B cell (primary cell): ENCODE results near the gene LAMA4. TPM values are rescaled to one million over a fixed set of nuclear protein-coding genes. Genes with fewer than 3 reads are reported as not detected.

Experiments
- ATAC-seq: fragments of 200-7000 bp; cut with Tn5 transposase; one replicate; pipeline ENCODE4 v1.10.0; 2021; ENCODE audit warnings: low read depth, mild to moderate bottlenecking, moderate number of reproducible peaks, moderate library complexity
- CTCF ChIA-PET: fragments of 350-600 bp; sonication (Branson Sonifier 250); formaldehyde crosslinking; loops from one replicate; lab custom pipeline; 2021; ENCODE audit warnings: antibody characterized with exemption, inconsistent platforms; lab: Charles Lee
- POLR2A ChIA-PET: fragments of 350-600 bp; sonication (Branson Sonifier 250); formaldehyde crosslinking; loops from one replicate; lab custom pipeline; 2021; ENCODE audit warnings: antibody characterized with exemption; lab: Charles Lee
- DNase-seq: peaks from one replicate; pipeline ENCODE4 v3.0.0; 2013
- H2AFZ ChIP-seq: 2 replicates; pipeline ENCODE4 v1.6.1; 2012; ENCODE audit warnings: mild to moderate bottlenecking, low read depth, low read length; ENCODE audit not compliant: insufficient read depth, poor library complexity, severe bottlenecking
- H3K27ac ChIP-seq, 2 donors: 1 replicate in 1 of 2; 2 replicates in 1 of 2; pipeline ENCODE4 v1.5.1; 2012 to 2013; ENCODE audit warnings: low read length in 2 of 2, mild to moderate bottlenecking in 2 of 2, moderate library complexity in 1 of 2
- H3K27me3 ChIP-seq, 4 experiments: fragments of 200-600 bp in 1 of 4; sonication (generic) in 1 of 4; replicated peaks in 1 of 4; 1 replicate in 2 of 4; 2 replicates in 2 of 4; pipeline versions ENCODE4 v1.6.1 to v1.7.0; 2013 to 2016; ENCODE audit warnings: low read length in 3 of 4, mild to moderate bottlenecking in 2 of 4, mixed read lengths in 1 of 4, moderate library complexity in 1 of 4; ENCODE audit not compliant: insufficient read depth in 4 of 4, control insufficient read depth in 3 of 4; ENCODE audit errors: control extremely low read depth in 1 of 4
- H3K36me3 ChIP-seq, 2 experiments: replicated peaks in 1 of 2; 1 replicate in 1 of 2; 2 replicates in 1 of 2; pipeline versions ENCODE4 v1.6.1 to v1.7.1; 2013; ENCODE audit warnings: low read length in 1 of 2; ENCODE audit not compliant: insufficient read depth in 2 of 2, control insufficient read depth in 1 of 2; ENCODE audit errors: control extremely low read depth in 1 of 2, extremely low read depth in 1 of 2
- H3K4me1 ChIP-seq, 2 donors: fragments of 200-600 bp in 1 of 2; sonication (generic) in 1 of 2; 1 replicate in 1 of 2; 2 replicates in 1 of 2; pipeline versions ENCODE4 v1.5.1 to v1.6.1; 2013 to 2017; ENCODE audit warnings: low read length in 2 of 2; ENCODE audit not compliant: control insufficient read depth in 2 of 2, insufficient read depth in 2 of 2
- H3K4me2 ChIP-seq: replicated peaks from 2 replicates; pipeline ENCODE3; 2012; ENCODE audit warnings: mild to moderate bottlenecking, low read depth, low read length; ENCODE audit not compliant: poor library complexity, severe bottlenecking
- H3K4me3 ChIP-seq, 5 experiments: fragments of 200-600 bp in 1 of 5; sonication (generic) in 1 of 5; 1 replicate in 3 of 5; 2 replicates in 2 of 5; pipeline versions ENCODE4 v1.5.1 to v1.7.0; 2011 to 2016; ENCODE audit warnings: low read length in 4 of 5, mild to moderate bottlenecking in 4 of 5, low read depth in 2 of 5, control low read depth in 1 of 5, moderate library complexity in 1 of 5; ENCODE audit not compliant: insufficient read depth in 1 of 5; ENCODE audit errors: control extremely low read depth in 1 of 5, extremely low read depth in 1 of 5
- H3K79me2 ChIP-seq: fragments of 200-600 bp; sonication (generic); one replicate; pipeline ENCODE4 v1.6.0; 2016; ENCODE audit warnings: low read length; ENCODE audit not compliant: control insufficient read depth, insufficient read depth
- H3K9ac ChIP-seq: fragments of 200-600 bp; sonication (generic); 2 replicates; pipeline ENCODE4 v1.6.1; 2017; ENCODE audit warnings: mild to moderate bottlenecking, low read length, moderate library complexity
- H3K9me3 ChIP-seq, 3 donors: one replicate each; pipeline versions ENCODE4 v1.6.1 to v1.7.1; 2013; ENCODE audit warnings: low read length in 2 of 3; ENCODE audit not compliant: control insufficient read depth in 2 of 3, insufficient read depth in 1 of 3; ENCODE audit errors: control extremely low read depth in 1 of 3
- H4K20me1 ChIP-seq: 2 replicates; pipeline ENCODE4 v1.6.0; 2012; ENCODE audit warnings: mild to moderate bottlenecking, low read length; ENCODE audit not compliant: insufficient read depth, control insufficient read depth, poor library complexity, severe bottlenecking
- H3K27ac Mint-ChIP-seq: one replicate; pipeline ENCODE4 v1.8.0; 2021; ENCODE audit warnings: mixed read lengths
- H3K27me3 Mint-ChIP-seq: one replicate; pipeline ENCODE4 v1.8.0; 2021; ENCODE audit warnings: mixed read lengths
- H3K4me1 Mint-ChIP-seq: one replicate; pipeline ENCODE4 v1.8.0; 2021; ENCODE audit warnings: mixed read lengths
- H3K4me3 Mint-ChIP-seq: one replicate; pipeline ENCODE4 v1.8.0; 2021; ENCODE audit warnings: mixed read lengths
- H3K9me3 Mint-ChIP-seq: one replicate; pipeline ENCODE4 v1.8.0; 2022; ENCODE audit warnings: mixed read lengths; ENCODE audit not compliant: insufficient read depth
- CTCF ChIP-seq: fragments of 200-600 bp; IDR thresholded peaks from one replicate; pipeline ENCODE4 v1.8.0; 2022; ENCODE audit warnings: antibody characterized with exemption, mild to moderate bottlenecking
- EZH2 ChIP-seq: IDR thresholded peaks from 2 replicates; pipeline ENCODE4 v1.6.1; 2012; ENCODE audit warnings: borderline replicate concordance, low read depth, mild to moderate bottlenecking, moderate library complexity, low read length; ENCODE audit not compliant: insufficient read depth, poor library complexity, severe bottlenecking
- WGBS: methylation state at CpG from one replicate; pipeline ENCODE4 v1.1.5; 2013; ENCODE audit warnings: missing lambda C conversion rate; ENCODE audit not compliant: insufficient coverage; 5-methylcytosine and 5-hydroxymethylcytosine counted together
- intact Hi-C: fragments of 100-400 bp; cut with micrococcal nuclease; formaldehyde crosslinking; loops from one replicate; pipeline ENCODE4 v1.10.0; 2022
- polyA plus RNA-seq: library from polyadenylated mRNA; depleted of rRNA; stranded (reverse); fragments of >200 nt; gene quantifications from 2 replicates; pipeline ENCODE4 v1.2.3, GENCODE V29; 2012
- total RNA-seq, 2 donors: library from RNA; stranded (reverse); fragments of 120-200 nt in 1 of 2; gene quantifications; 1 replicate in 1 of 2; 2 replicates in 1 of 2; pipeline versions ENCODE4 v1.2.3 to v1.2.4, GENCODE V29; 2013 to 2022

Gene LAMA4
- total and polyA plus RNA-seq, 2 donors (not counting 1 experiment from before 2014, with no cell fraction given): not detected

GRCh38 chr6:112231594-112232060 lies 22.7 kb downstream of the LAMA4 start:
- H3K27me3 Mint-ChIP-seq: peaks cover 13% of the 10 kb centered on the region
- Histone ChIP-seq H3K27ac (no peak overlapping the region), H4K20me1 (no peaks in the 10 kb centered on the region), H3K36me3 (no peaks in the 10 kb centered on the region), H3K79me2 (no peaks in the 10 kb centered on the region), H3K4me2 (no peak overlapping the region), H3K4me1 (no peaks in the 10 kb centered on the region), H3K27me3 (no peaks in the 10 kb centered on the region), H3K9me3 (no peaks in the 10 kb centered on the region), H3K4me3 (no peak overlapping the region), H2AFZ (no peak overlapping the region), H3K9ac (no peak overlapping the region)
- H3K27ac Mint-ChIP-seq: no peak overlapping the region
- ATAC-seq: no peak
- TF ChIP-seq CTCF (no peak), EZH2 (no peak)
- POLR2A ChIA-PET: no interaction called here
- H3K4me1 Mint-ChIP-seq: no peaks in the 10 kb centered on the region
- H3K9me3 Mint-ChIP-seq: no peaks in the 10 kb centered on the region
- WGBS: no CpG with 5 or more reads among the region's 2 CpGs
- intact Hi-C loops: no loop called here
- CTCF ChIA-PET: no interaction called here
- DNase-seq: no peak
- no peak overlapping the region for H3K4me3 Mint-ChIP-seq

GRCh38 chr6:112231164-112231563 lies 23.2 kb downstream of the LAMA4 start:
- POLR2A ChIA-PET: no interaction called here
- Histone ChIP-seq H2AFZ (no peak overlapping the region), H3K4me1 (no peaks in the 10 kb centered on the region), H3K9ac (no peak overlapping the region), H4K20me1 (no peaks in the 10 kb centered on the region), H3K27ac (no peak overlapping the region), H3K27me3 (peaks cover 0 to 2% (median 0%) of the 10 kb centered on the region in 4 experiments), H3K9me3 (no peaks in the 10 kb centered on the region), H3K4me3 (no peak overlapping the region), H3K4me2 (no peak overlapping the region), H3K36me3 (no peaks in the 10 kb centered on the region), H3K79me2 (no peaks in the 10 kb centered on the region)
- Mint-ChIP-seq H3K4me1 (no peaks in the 10 kb centered on the region), H3K27ac (no peak overlapping the region), H3K9me3 (no peaks in the 10 kb centered on the region), H3K27me3 (peaks cover 15% of the 10 kb centered on the region), H3K4me3 (no peak overlapping the region)
- DNase-seq (no peak), ATAC-seq (no peak)
- CTCF ChIA-PET: no interaction called here
- no CpG with 5 or more reads among the region's 1 CpG for WGBS
- intact Hi-C loops: no loop called here
- TF ChIP-seq EZH2: no peak
- no peak for TF ChIP-seq CTCF
